Measurements from ENCODE around the gene COL18A1.

Gene COL18A1

GRCh38 chr21:45508607-45509565 lies 103.9 kb downstream of the COL18A1 start (continued):
- no peak for TF ChIP-seq TSHZ2 (CRISPR knock-in tag; IDR thresholded peaks at IDR 0.05)
- no peak for TF ChIP-seq ISL1 (CRISPR knock-in tag; IDR thresholded peaks at IDR 0.05)

GRCh38 chr21:45509566-45510465 lies 104.9 kb downstream of the COL18A1 start:
- ATAC-seq, result no peak
- TF ChIP-seq ZNF565 (CRISPR knock-in tag; conservative IDR thresholded peaks at IDR 0.05; ENCODE audit: low read depth) (no peak), ZC3H10 (CRISPR knock-in tag; IDR thresholded peaks at IDR 0.05) (no peak), SNAI2 (CRISPR knock-in tag; IDR thresholded peaks at IDR 0.05) (no peak), ESRRG (CRISPR knock-in tag; IDR thresholded peaks at IDR 0.05) (no peak), TSHZ2 (CRISPR knock-in tag; IDR thresholded peaks at IDR 0.05) (no peak), POU6F1 (CRISPR knock-in tag; IDR thresholded peaks at IDR 0.05; ENCODE audit: borderline replicate concordance, low read depth) (no peak), ARNTL (CRISPR knock-in tag; IDR thresholded peaks at IDR 0.05; ENCODE audit: borderline replicate concordance, low read depth) (no peak), GLIS3 (CRISPR knock-in tag; IDR thresholded peaks at IDR 0.05) (no peak), CREB5 (CRISPR knock-in tag; IDR thresholded peaks at IDR 0.05; ENCODE audit: low read depth) (no peak), PPARA (CRISPR knock-in tag; IDR thresholded peaks at IDR 0.05; ENCODE audit: borderline replicate concordance) (no peak), ZNF8 (CRISPR knock-in tag; IDR thresholded peaks at IDR 0.05) (no peak), BACH2 (CRISPR knock-in tag; IDR thresholded peaks at IDR 0.05; ENCODE audit: borderline replicate concordance) (no peak), TOX (CRISPR knock-in tag; IDR thresholded peaks at IDR 0.05; ENCODE audit: borderline replicate concordance) (no peak), ZFP3 (CRISPR knock-in tag; IDR thresholded peaks at IDR 0.05) (no peak), RARB (CRISPR knock-in tag; IDR thresholded peaks at IDR 0.05) (no peak), TCF4 (CRISPR knock-in tag; IDR thresholded peaks at IDR 0.05; ENCODE audit: borderline replicate concordance) (no peak), ZFP30 (CRISPR knock-in tag; IDR thresholded peaks at IDR 0.05) (no peak), ZNF70 (CRISPR knock-in tag; IDR thresholded peaks at IDR 0.05) (no peak), OSR1 (CRISPR knock-in tag; IDR thresholded peaks at IDR 0.05) (no peak)
